PC-3 (cell line): ENCODE measurements around the gene CHTF8.

ENCODE experiments used
- CTCF ChIP-seq: fragments of 300-600 bp; sonication (generic); conservative IDR thresholded peaks from 2 replicates; pipeline ENCODE4 v1.5.1; 2017; ENCODE audit warnings: antibody characterized with exemption, low read depth, mild to moderate bottlenecking, low read length
- EZH2 ChIP-seq: fragments of 300-600 bp; sonication (generic); IDR thresholded peaks from one replicate; pipeline ENCODE4 v1.6.1; 2017; ENCODE audit warnings: antibody characterized with exemption, mild to moderate bottlenecking, low read length; ENCODE audit not compliant: unreplicated experiment

GRCh38 chr16:69112285-69113129 lies 19.9 kb downstream of the CHTF8 start:
- peak; percentile 71 for TF ChIP-seq CTCF
- TF ChIP-seq EZH2, result no peak
